ENCODE measurements around the gene PTPRE. TPM values are rescaled to one million over a fixed set of nuclear protein-coding genes. Genes with fewer than 3 reads are reported as not detected.

PTPRE gene
- total RNA-seq, 3 donors from 2014 or later (not counting 1 experiment from before 2014, with no cell fraction given): 274 to 280 (median 275) TPM

- H3K27ac ChIP-seq (ENCODE audit: low read length): no peak overlapping the region
- intact Hi-C loops (cut with micrococcal nuclease): no loop called here
- H3K36me3 Mint-ChIP-seq: no peaks in the 10 kb centered on the region
- no peak overlapping the region for H3K27ac Mint-ChIP-seq
- H3K4me1 Mint-ChIP-seq: no peaks in the 10 kb centered on the region
- no peak for DNase-seq
- no peaks in the 10 kb centered on the region for H3K36me3 ChIP-seq (ENCODE audit: control insufficient read depth, insufficient read depth, low read length)
- WGBS (ENCODE audit: insufficient coverage): 91% methylated on average over 8 of the region's 8 CpGs
- ATAC-seq: no peak
- no peaks in the 10 kb centered on the region for H3K9me3 Mint-ChIP-seq
- H3K4me3 ChIP-seq (ENCODE audit: low read length): no peak overlapping the region
- H3K27me3 Mint-ChIP-seq (ENCODE audit: low read depth in 2 of 2): no peaks in the 10 kb centered on the region
- TF ChIP-seq CTCF (IDR thresholded peaks at IDR 0.05): no peak
- no peaks in the 10 kb centered on the region for H3K27me3 ChIP-seq (ENCODE audit: control insufficient read depth, insufficient read depth, low read length)
- no peaks in the 10 kb centered on the region for H3K9me3 ChIP-seq (ENCODE audit: control insufficient read depth, insufficient read depth, low read length)
- H3K4me3 Mint-ChIP-seq: no peak overlapping the region
- H3K4me1 ChIP-seq (ENCODE audit: control insufficient read depth, insufficient read depth, low read length): no peaks in the 10 kb centered on the region
These were observed 118.5 kb downstream of the PTPRE start for GRCh38 chr10:128025437-128025836.

- Histone ChIP-seq H3K27me3 (ENCODE audit: control insufficient read depth, insufficient read depth, low read length) (no peaks in the 10 kb centered on the region), H3K27ac (ENCODE audit: low read length) (no peak overlapping the region), H3K4me1 (ENCODE audit: control insufficient read depth, insufficient read depth, low read length) (no peaks in the 10 kb centered on the region), H3K4me3 (ENCODE audit: low read length) (no peak overlapping the region), H3K9me3 (ENCODE audit: control insufficient read depth, insufficient read depth, low read length) (no peaks in the 10 kb centered on the region), H3K36me3 (ENCODE audit: control insufficient read depth, insufficient read depth, low read length) (no peaks in the 10 kb centered on the region)
- Mint-ChIP-seq H3K27me3 (ENCODE audit: low read depth in 2 of 2) (no peaks in the 10 kb centered on the region), H3K27ac (no peak overlapping the region), H3K4me1 (no peaks in the 10 kb centered on the region), H3K36me3 (no peaks in the 10 kb centered on the region), H3K9me3 (no peaks in the 10 kb centered on the region), H3K4me3 (no peak overlapping the region)
- DNase-seq (no peak), ATAC-seq (no peak)
- WGBS (ENCODE audit: insufficient coverage): 40% methylated on average over 6 of the region's 6 CpGs
- no peak for TF ChIP-seq CTCF (IDR thresholded peaks at IDR 0.05)
- intact Hi-C loops (cut with micrococcal nuclease): no loop called here
These were observed 119.0 kb downstream of the PTPRE start for GRCh38 chr10:128025951-128026350.

- H3K36me3 Mint-ChIP-seq: no peaks in the 10 kb centered on the region
- no peak overlapping the region for H3K27ac Mint-ChIP-seq
- no peaks in the 10 kb centered on the region for H3K9me3 Mint-ChIP-seq
- Histone ChIP-seq H3K27ac (ENCODE audit: low read length) (no peak overlapping the region), H3K4me3 (ENCODE audit: low read length) (no peak overlapping the region), H3K27me3 (ENCODE audit: control insufficient read depth, insufficient read depth, low read length) (no peaks in the 10 kb centered on the region), H3K36me3 (ENCODE audit: control insufficient read depth, insufficient read depth, low read length) (no peaks in the 10 kb centered on the region), H3K4me1 (ENCODE audit: control insufficient read depth, insufficient read depth, low read length) (no peaks in the 10 kb centered on the region), H3K9me3 (ENCODE audit: control insufficient read depth, insufficient read depth, low read length) (no peaks in the 10 kb centered on the region)
- WGBS (ENCODE audit: insufficient coverage): 54% methylated on average over 3 of the region's 4 CpGs
- H3K4me3 Mint-ChIP-seq: no peak overlapping the region
- DNase-seq: no peak
- no peak for ATAC-seq
- intact Hi-C loops (cut with micrococcal nuclease): no loop called here
- TF ChIP-seq CTCF (IDR thresholded peaks at IDR 0.05): no peak
- no peaks in the 10 kb centered on the region for H3K27me3 Mint-ChIP-seq (ENCODE audit: low read depth in 2 of 2)
- H3K4me1 Mint-ChIP-seq: no peaks in the 10 kb centered on the region
These were observed 119.9 kb downstream of the PTPRE start for GRCh38 chr10:128026615-128027300.

GRCh38 chr10:128027306-128027705 is 120.4 kb downstream of the PTPRE start:
- no peaks in the 10 kb centered on the region for H3K36me3 Mint-ChIP-seq
- Histone ChIP-seq H3K27ac (ENCODE audit: low read length) (no peak overlapping the region), H3K9me3 (ENCODE audit: control insufficient read depth, insufficient read depth, low read length) (no peaks in the 10 kb centered on the region), H3K4me3 (ENCODE audit: low read length) (no peak overlapping the region), H3K4me1 (ENCODE audit: control insufficient read depth, insufficient read depth, low read length) (no peaks in the 10 kb centered on the region), H3K27me3 (ENCODE audit: control insufficient read depth, insufficient read depth, low read length) (no peaks in the 10 kb centered on the region), H3K36me3 (ENCODE audit: control insufficient read depth, insufficient read depth, low read length) (no peaks in the 10 kb centered on the region)
- ATAC-seq (no peak), DNase-seq (no peak)
- no peak overlapping the region for H3K27ac Mint-ChIP-seq
- no peak overlapping the region for H3K4me3 Mint-ChIP-seq
- WGBS (ENCODE audit: insufficient coverage): 90% methylated on average over 8 of the region's 8 CpGs
- H3K4me1 Mint-ChIP-seq: no peaks in the 10 kb centered on the region
- intact Hi-C loops (cut with micrococcal nuclease): no loop called here
- no peak for TF ChIP-seq CTCF (IDR thresholded peaks at IDR 0.05)
- no peaks in the 10 kb centered on the region for H3K9me3 Mint-ChIP-seq
- no peaks in the 10 kb centered on the region for H3K27me3 Mint-ChIP-seq (ENCODE audit: low read depth in 2 of 2)
